NT2/D1 (cell line): ENCODE data around the gene ATRAID.

Experiments used
- SUZ12 ChIP-seq: IDR thresholded peaks from 2 replicates; pipeline ENCODE4 v1.6.1; 2011; ENCODE audit not compliant: insufficient read length, insufficient read depth; ENCODE audit errors: extremely low read depth
- YY1 ChIP-seq: IDR thresholded peaks from 2 replicates; pipeline ENCODE4 v1.6.1; 2011; ENCODE audit not compliant: insufficient read length, insufficient read depth

DNA sequence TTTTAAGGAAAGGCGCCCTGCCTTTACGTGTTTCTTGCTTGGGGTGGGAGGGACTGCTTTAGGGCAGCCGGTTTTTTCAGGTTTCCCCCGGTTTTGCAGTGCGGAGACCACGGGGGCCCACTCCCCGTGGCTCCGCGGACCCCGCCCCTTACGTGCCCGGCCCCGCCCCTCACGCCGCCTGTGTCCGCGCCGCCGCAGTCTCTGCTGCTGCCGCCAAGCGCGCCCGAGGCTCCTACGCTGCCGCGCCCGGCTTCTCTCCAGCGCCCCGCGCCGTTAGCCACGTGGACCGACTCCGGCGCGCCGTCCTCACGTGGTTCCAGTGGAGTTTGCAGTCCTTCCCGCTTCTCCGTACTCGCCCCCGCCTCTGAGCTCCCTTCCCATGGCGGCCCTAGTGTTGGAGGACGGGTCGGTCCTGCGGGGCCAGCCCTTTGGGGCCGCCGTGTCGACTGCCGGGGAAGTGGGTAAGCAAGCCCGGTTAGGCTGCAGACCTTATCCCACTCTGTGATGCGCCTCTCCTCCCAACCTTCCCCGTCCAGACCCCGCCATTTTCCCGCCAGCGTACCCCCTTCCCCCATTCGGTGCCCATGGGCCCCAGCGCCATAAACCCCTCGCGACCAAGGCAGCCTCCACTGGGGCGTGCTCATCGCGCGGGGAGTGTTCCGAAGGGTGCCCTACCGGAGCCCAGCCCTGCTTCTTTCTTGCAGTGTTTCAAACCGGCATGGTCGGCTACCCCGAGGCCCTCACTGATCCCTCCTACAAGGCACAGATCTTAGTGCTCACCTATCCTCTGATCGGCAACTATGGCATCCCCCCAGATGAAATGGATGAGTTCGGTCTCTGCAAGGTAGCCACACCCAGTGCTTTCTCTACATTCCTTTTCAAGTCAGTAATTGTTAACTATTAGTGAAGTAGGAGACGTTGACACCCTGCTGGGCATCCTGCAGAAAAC is 5.6 kb downstream of the ATRAID start, which contains the start of gene CAD:
- TF ChIP-seq SUZ12, result no peak
- TF ChIP-seq YY1, result no peak
